ENCODE data around the gene HSP90AB1.

HSP90AB1 gene

DNA sequence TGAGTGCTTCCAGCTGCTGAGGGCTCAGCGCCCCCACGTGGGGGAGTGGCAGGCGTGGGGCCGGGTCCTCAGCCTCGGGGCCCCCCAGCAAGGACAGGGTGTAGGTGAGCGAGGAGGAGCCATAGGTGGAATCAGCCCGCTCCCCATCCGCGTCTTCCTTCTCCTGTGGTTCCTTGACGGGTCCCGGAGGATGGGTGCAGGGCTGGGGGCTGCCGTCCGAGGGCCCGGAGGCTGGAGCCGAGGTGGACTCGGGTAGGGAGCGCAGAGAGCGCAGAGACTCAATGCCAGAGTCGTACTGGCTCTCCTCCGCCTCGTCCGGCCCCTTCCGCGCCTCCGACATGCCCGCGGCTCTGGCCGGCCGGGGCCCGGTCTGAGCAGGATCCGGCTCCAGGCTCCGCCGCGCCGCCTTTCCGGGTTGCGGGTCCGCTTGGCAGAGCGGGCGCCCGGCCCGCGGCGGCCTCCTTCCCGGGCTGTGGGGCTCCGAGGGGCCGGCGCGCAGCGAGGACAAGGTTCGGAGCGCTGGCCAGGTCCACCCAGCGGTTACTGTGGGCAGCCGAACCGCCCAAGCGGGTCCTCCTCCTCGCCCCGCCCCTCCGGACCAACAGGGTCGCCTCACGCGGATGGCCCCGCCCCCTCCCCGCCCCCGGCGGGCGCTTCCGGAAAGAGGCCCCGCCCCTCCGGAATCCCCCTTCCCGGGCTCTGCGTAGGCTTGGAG, 18.3 kb downstream of the HSP90AB1 start, which contains the start of gene NFKBIE:
TSS of gene NFKBIE (minus strand) at position 545 of the 715 bp plus-strand sequence. CDS start at position 340, 205 bp downstream.
- TF ChIP-seq, protein P1, sequence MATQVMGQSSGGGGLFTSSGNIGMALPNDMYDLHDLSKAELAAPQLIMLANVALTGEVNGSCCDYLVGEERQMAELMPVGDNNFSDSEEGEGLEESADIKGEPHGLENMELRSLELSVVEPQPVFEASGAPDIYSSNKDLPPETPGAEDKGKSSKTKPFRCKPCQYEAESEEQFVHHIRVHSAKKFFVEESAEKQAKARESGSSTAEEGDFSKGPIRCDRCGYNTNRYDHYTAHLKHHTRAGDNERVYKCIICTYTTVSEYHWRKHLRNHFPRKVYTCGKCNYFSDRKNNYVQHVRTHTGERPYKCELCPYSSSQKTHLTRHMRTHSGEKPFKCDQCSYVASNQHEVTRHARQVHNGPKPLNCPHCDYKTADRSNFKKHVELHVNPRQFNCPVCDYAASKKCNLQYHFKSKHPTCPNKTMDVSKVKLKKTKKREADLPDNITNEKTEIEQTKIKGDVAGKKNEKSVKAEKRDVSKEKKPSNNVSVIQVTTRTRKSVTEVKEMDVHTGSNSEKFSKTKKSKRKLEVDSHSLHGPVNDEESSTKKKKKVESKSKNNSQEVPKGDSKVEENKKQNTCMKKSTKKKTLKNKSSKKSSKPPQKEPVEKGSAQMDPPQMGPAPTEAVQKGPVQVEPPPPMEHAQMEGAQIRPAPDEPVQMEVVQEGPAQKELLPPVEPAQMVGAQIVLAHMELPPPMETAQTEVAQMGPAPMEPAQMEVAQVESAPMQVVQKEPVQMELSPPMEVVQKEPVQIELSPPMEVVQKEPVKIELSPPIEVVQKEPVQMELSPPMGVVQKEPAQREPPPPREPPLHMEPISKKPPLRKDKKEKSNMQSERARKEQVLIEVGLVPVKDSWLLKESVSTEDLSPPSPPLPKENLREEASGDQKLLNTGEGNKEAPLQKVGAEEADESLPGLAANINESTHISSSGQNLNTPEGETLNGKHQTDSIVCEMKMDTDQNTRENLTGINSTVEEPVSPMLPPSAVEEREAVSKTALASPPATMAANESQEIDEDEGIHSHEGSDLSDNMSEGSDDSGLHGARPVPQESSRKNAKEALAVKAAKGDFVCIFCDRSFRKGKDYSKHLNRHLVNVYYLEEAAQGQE (IDR thresholded peaks at IDR 0.05; ENCODE audit: insufficient read depth in 1 of 2, low read depth in 2 of 2, low read length in 2 of 2), result peak; percentile 34 to 66; a peak in 3 of 4 replicates
- TF ChIP-seq TAF1 (IDR thresholded peaks at IDR 0.05; ENCODE audit: borderline replicate concordance, insufficient read depth, low read length), result peak; percentile 88; the same call in 1 of the 2 replicates
- peak; percentile 60; the same call in 1 of the 2 replicates for TF ChIP-seq SIN3A (IDR thresholded peaks at IDR 0.05; ENCODE audit: borderline replicate concordance, insufficient read depth, low read length)
- TF ChIP-seq FOXP2 (optimal IDR thresholded peaks at IDR 0.05; ENCODE audit: borderline replicate concordance, extremely low read depth, extremely low read length, insufficient read depth), result no peak
- TF ChIP-seq POLR2AphosphoS5 (IDR thresholded peaks at IDR 0.05; ENCODE audit: low read depth, low read length), result peak; percentile 95

DNA sequence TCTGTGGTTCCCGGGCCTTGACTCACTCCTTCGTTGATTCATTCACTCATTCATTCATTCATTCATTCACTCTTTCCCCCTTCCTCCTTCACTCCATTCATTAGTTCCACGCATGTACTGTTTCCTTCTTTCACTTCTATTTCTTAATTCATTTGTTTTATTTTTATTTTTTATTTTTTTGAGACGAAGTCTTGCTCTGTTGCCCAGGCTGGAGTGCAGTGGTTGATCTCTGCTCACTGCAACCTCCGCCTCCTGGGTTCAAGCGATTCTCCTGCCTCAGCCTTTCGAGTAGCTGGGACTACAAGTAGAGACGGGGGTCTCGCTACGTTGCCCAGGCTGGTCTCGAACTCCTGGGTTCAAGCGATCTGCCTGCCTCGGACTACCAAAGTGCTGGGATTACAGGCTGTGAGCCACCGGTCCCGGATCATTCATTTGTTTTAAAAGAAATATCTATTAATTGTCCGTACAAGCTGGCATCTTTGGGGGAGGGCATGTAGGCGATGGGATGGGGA, 18.9 kb downstream of the HSP90AB1 start:
- TF ChIP-seq SIN3A (IDR thresholded peaks at IDR 0.05; ENCODE audit: borderline replicate concordance, insufficient read depth, low read length) (no peak), FOXP2 (optimal IDR thresholded peaks at IDR 0.05; ENCODE audit: borderline replicate concordance, extremely low read depth, extremely low read length, insufficient read depth) (no peak), POLR2AphosphoS5 (IDR thresholded peaks at IDR 0.05; ENCODE audit: low read depth, low read length) (no peak), TAF1 (IDR thresholded peaks at IDR 0.05; ENCODE audit: borderline replicate concordance, insufficient read depth, low read length) (no peak)
- TF ChIP-seq, protein P1 (IDR thresholded peaks at IDR 0.05; ENCODE audit: insufficient read depth in 1 of 2, low read depth in 2 of 2, low read length in 2 of 2), result no peak

DNA sequence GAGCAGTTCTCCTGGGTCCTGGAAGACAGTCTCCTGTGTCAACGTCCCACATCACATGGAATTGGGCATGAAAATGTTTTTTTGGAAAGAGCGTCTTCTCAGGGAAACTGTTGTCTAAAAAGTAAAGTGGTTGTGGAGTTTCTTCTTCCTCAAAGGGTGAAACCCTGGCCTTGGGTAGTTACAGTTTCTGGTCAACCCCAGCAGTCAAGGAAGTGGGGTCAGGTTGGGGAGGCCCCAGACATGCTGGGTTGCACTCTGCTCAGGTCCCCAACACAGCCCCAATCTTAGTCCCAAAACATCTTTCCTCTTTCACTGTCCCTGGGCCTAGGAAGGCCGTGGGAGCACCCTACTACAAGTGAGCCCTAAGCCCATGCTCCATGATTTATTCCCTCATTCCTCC, 19.4 kb downstream of the HSP90AB1 start:
- TF ChIP-seq POLR2AphosphoS5 (IDR thresholded peaks at IDR 0.05; ENCODE audit: low read depth, low read length) (no peak), FOXP2 (optimal IDR thresholded peaks at IDR 0.05; ENCODE audit: borderline replicate concordance, extremely low read depth, extremely low read length, insufficient read depth) (no peak), SIN3A (IDR thresholded peaks at IDR 0.05; ENCODE audit: borderline replicate concordance, insufficient read depth, low read length) (no peak)

DNA sequence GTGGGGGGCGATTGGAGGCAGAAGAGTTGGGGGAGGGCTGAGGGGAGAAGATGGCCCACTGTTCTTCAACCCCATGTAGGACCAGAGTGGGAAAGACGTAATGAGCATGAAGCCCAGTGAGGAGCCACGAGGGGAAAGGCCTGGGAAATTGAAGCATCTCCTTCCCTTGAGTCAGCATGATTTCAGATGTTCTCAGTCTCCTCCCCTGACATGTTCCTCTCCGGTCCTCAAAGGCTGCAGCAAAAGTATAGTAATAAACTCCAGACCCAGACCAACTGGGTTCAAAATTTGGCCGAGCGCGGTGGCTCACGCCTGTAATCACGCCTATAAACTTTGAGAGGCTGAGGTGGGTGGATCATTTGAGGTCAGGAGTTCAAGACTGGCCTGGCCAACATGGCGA, 20.4 kb downstream of the HSP90AB1 start:
- no peak for TF ChIP-seq POLR2AphosphoS5 (IDR thresholded peaks at IDR 0.05; ENCODE audit: low read depth, low read length)
- TF ChIP-seq, protein P1 (IDR thresholded peaks at IDR 0.05; ENCODE audit: insufficient read depth in 1 of 2, low read depth in 2 of 2, low read length in 2 of 2), result no peak
- TF ChIP-seq TAF1 (IDR thresholded peaks at IDR 0.05; ENCODE audit: borderline replicate concordance, insufficient read depth, low read length), result no peak
- TF ChIP-seq SIN3A (IDR thresholded peaks at IDR 0.05; ENCODE audit: borderline replicate concordance, insufficient read depth, low read length), result no peak

DNA sequence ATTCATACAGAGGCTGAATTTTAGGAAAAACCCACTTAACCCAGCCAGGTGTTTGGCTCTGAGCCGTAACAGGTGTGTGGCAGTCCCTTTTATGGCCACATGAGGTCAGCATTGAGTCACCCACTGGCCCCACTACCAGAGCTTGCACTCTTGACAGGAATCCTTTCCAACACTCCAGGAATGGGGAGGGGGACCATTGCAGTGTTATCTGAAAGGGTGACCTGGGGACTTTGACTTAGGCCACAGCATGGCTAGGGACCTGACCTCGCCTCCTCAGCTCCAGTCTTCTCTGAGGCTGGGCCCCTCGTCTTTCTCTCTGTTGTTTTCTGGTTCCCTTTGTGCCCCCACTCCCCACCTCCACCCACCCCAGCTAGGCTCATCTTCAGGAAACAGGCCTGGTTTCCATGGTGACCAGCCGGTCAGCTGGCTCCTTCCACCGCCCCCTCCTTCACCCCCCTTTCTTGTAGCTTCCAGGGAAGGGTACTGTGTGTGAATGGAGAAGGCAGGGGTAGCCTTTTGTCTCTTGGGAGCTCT, 21.3 kb downstream of the HSP90AB1 start:
- TF ChIP-seq TAF1 (IDR thresholded peaks at IDR 0.05; ENCODE audit: borderline replicate concordance, insufficient read depth, low read length) (no peak), SIN3A (IDR thresholded peaks at IDR 0.05; ENCODE audit: borderline replicate concordance, insufficient read depth, low read length) (no peak), POLR2AphosphoS5 (IDR thresholded peaks at IDR 0.05; ENCODE audit: low read depth, low read length) (no peak), FOXP2 (optimal IDR thresholded peaks at IDR 0.05; ENCODE audit: borderline replicate concordance, extremely low read depth, extremely low read length, insufficient read depth) (no peak)
- TF ChIP-seq, protein P1 (IDR thresholded peaks at IDR 0.05; ENCODE audit: insufficient read depth in 1 of 2, low read depth in 2 of 2, low read length in 2 of 2), result no peak; a peak in 1 of 4 replicates
